Lung (tissue), 12 donors: ENCODE data around the gene ITGB6. TPM values are rescaled to one million over a fixed set of nuclear protein-coding genes. Genes with fewer than 3 reads are reported as not detected.

ENCODE experiments used
- ATAC-seq: fragments of 200-7000 bp; cut with Tn5 transposase; one replicate; pipeline ENCODE4 v1.9.1; 2020; ENCODE audit warnings: moderate number of reproducible peaks; ENCODE audit not compliant: insufficient read depth, low FRiP score
- DNase-seq, 3 donors: peaks; one replicate each; pipeline ENCODE4 v3.0.0-alpha.2; 2013 to 2017
- H3K27ac ChIP-seq, 2 donors: one replicate each; pipeline ENCODE4 v1.5.1; 2013; ENCODE audit warnings: mild to moderate bottlenecking in 2 of 2, moderate library complexity in 2 of 2, control low read depth in 1 of 2, inconsistent platforms in 1 of 2, low read depth in 1 of 2, low read length in 1 of 2
- H3K27me3 ChIP-seq, 3 donors: one replicate each; pipeline ENCODE4 v1.5.1; 2013; ENCODE audit warnings: low read length in 2 of 3; ENCODE audit not compliant: control insufficient read depth in 3 of 3, insufficient read depth in 3 of 3
- H3K36me3 ChIP-seq, 4 donors: one replicate each; pipeline ENCODE4 v1.5.1; 2013; ENCODE audit warnings: low read length in 4 of 4, mild to moderate bottlenecking in 1 of 4, moderate library complexity in 1 of 4; ENCODE audit not compliant: control insufficient read depth in 4 of 4, insufficient read depth in 4 of 4
- H3K4me1 ChIP-seq, 5 donors: one replicate each; pipeline ENCODE4 v1.5.1; 2013; ENCODE audit warnings: low read length in 5 of 5, mild to moderate bottlenecking in 2 of 5, moderate library complexity in 1 of 5; ENCODE audit not compliant: control insufficient read depth in 5 of 5, insufficient read depth in 5 of 5
- H3K4me3 ChIP-seq: one replicate; pipeline ENCODE4 v1.5.1; 2013; ENCODE audit warnings: mild to moderate bottlenecking, control low read depth, moderate library complexity
- H3K9ac ChIP-seq, 2 donors: one replicate each; pipeline ENCODE4 v1.5.1; 2013; ENCODE audit warnings: low read length in 2 of 2, control low read depth in 1 of 2; ENCODE audit not compliant: insufficient read depth in 1 of 2
- H3K9me3 ChIP-seq, 4 donors: one replicate each; pipeline ENCODE4 v1.5.1; 2013; ENCODE audit warnings: low read length in 3 of 4, mild to moderate bottlenecking in 1 of 4, moderate library complexity in 1 of 4; ENCODE audit not compliant: control insufficient read depth in 4 of 4, insufficient read depth in 3 of 4
- CTCF ChIP-seq: IDR thresholded peaks from 2 replicates; pipeline ENCODE4 v1.5.1; 2012; ENCODE audit warnings: mild to moderate bottlenecking; ENCODE audit errors: control extremely low read depth, extremely low read depth
- WGBS, 2 donors: extraction: QIAGEN DNeasy Blood & Tissue Kit; methylation state at CpG; one replicate each; pipeline ENCODE4 v1.1.7; 2013; 5-methylcytosine and 5-hydroxymethylcytosine counted together
- polyA plus RNA-seq, 2 donors: library from polyadenylated mRNA; stranded (reverse); fragments of 200-250 nt; gene quantifications; one replicate each; pipeline ENCODE4 v1.2.1, GENCODE V29; 2013
- total RNA-seq, 2 donors: library from RNA; depleted of rRNA in 1 of 2; stranded (reverse); fragments of >200 nt in 1 of 2; gene quantifications; one replicate each; pipeline ENCODE4 v1.2.1, GENCODE V29; 2014 to 2021
- donor health status: control.
- donor health status: control.
- donor health status: Bipolar disorder and iron deficiency.
- donor health status: healthy.
- donor health status: DM: yes; HTN: yes; CAD: no.

ITGB6 gene
- total and polyA plus RNA-seq, 4 donors, result 35.1 to 141 (median 41.8) TPM

- H3K36me3 ChIP-seq, result no peaks in the 10 kb centered on the region
- peak overlapping the region in 1 of 2 donors; percentile 16 for H3K9ac ChIP-seq
- peak in 1 of 3 donors; percentile 24 for DNase-seq
- 1 to 4% methylated on average over 15 to 27 of the region's 27 CpGs for WGBS, 2 donors
- no peaks in the 10 kb centered on the region for H3K9me3 ChIP-seq
- peaks cover 0 to 7% (median 2%) of the 10 kb centered on the region in 3 donors for H3K27me3 ChIP-seq
- H3K4me1 ChIP-seq, result peaks cover 0 to 8% (median 3%) of the 10 kb centered on the region in 5 donors
- peak overlapping the region; percentile 68 for H3K4me3 ChIP-seq
- H3K27ac ChIP-seq, result no peak overlapping the region
- no peak for ATAC-seq
- no peak for TF ChIP-seq CTCF
Measured at GRCh38 chr2:160061944-160062291, 138.2 kb downstream of the ITGB6 start.

- Histone ChIP-seq H3K27me3 (peaks cover 0 to 7% (median 2%) of the 10 kb centered on the region in 3 donors), H3K27ac (no peak overlapping the region), H3K9me3 (no peaks in the 10 kb centered on the region), H3K4me3 (no peak overlapping the region), H3K9ac (no peak overlapping the region), H3K4me1 (peaks cover 0 to 8% (median 3%) of the 10 kb centered on the region in 5 donors), H3K36me3 (no peaks in the 10 kb centered on the region)
- WGBS, 2 donors, result 75 to 81% methylated on average over 18 of the region's 18 CpGs
- TF ChIP-seq CTCF, result no peak
- ATAC-seq, result no peak
- DNase-seq, result no peak
Measured at GRCh38 chr2:160061533-160061932, 138.5 kb downstream of the ITGB6 start.

GRCh38 chr2:160060297-160060696 lies 139.8 kb downstream of the ITGB6 start:
- H3K4me1 ChIP-seq, result peaks cover 0 to 9% (median 3%) of the 10 kb centered on the region in 5 donors
- peaks cover 0 to 7% (median 2%) of the 10 kb centered on the region in 3 donors for H3K27me3 ChIP-seq
- ATAC-seq (no peak), DNase-seq (no peak)
- H3K27ac ChIP-seq, result no peak overlapping the region
- TF ChIP-seq CTCF, result no peak
- 96% methylated on average over 2 of the region's 2 CpGs for WGBS, 2 donors
- no peaks in the 10 kb centered on the region for H3K36me3 ChIP-seq
- no peak overlapping the region for H3K4me3 ChIP-seq
- no peaks in the 10 kb centered on the region for H3K9me3 ChIP-seq
- no peak overlapping the region for H3K9ac ChIP-seq

GRCh38 chr2:160057356-160057755 lies 142.7 kb downstream of the ITGB6 start:
- DNase-seq (no peak), ATAC-seq (no peak)
- no peak for TF ChIP-seq CTCF
- Histone ChIP-seq H3K4me1 (peaks cover 0 to 9% (median 0%) of the 10 kb centered on the region in 5 donors), H3K9me3 (no peaks in the 10 kb centered on the region), H3K36me3 (no peaks in the 10 kb centered on the region), H3K27ac (no peak overlapping the region), H3K27me3 (peaks cover 0 to 7% (median 2%) of the 10 kb centered on the region in 3 donors), H3K9ac (no peak overlapping the region), H3K4me3 (no peak overlapping the region)
- WGBS, 2 donors, result 76 to 77% methylated on average over 2 of the region's 2 CpGs
